H9 (cell line): ENCODE measurements around the gene GLB1L2. TPM values are rescaled to one million over a fixed set of nuclear protein-coding genes. Genes with fewer than 3 reads are reported as not detected.

Experiments
- DNase-seq: peaks from one replicate; pipeline ENCODE4 v3.0.0-alpha.2; 2017
- H2AFZ ChIP-seq: one replicate; pipeline ENCODE4 v1.6.1; 2013; ENCODE audit warnings: mild to moderate bottlenecking, low read length, control low read depth, moderate library complexity
- H2AK5ac ChIP-seq: 2 replicates; pipeline ENCODE4 v1.6.1; 2013; ENCODE audit warnings: low read length, control low read depth, mixed read lengths; ENCODE audit not compliant: insufficient read length
- H2BK120ac ChIP-seq: one replicate; pipeline ENCODE4 v1.6.1; 2013; ENCODE audit warnings: low read depth, mild to moderate bottlenecking, low read length, control low read depth, inconsistent platforms; ENCODE audit not compliant: poor library complexity, severe bottlenecking
- H2BK12ac ChIP-seq: 2 replicates; pipeline ENCODE4 v1.6.1; 2013; ENCODE audit warnings: low read length, control low read depth, mixed read lengths, low read depth; ENCODE audit not compliant: insufficient read length
- H2BK15ac ChIP-seq: 2 replicates; pipeline ENCODE4 v1.6.1; 2013; ENCODE audit warnings: low read depth, low read length, control low read depth
- H2BK20ac ChIP-seq: one replicate; pipeline ENCODE4 v1.6.1; 2013; ENCODE audit warnings: low read depth, mild to moderate bottlenecking, low read length, control low read depth, inconsistent platforms; ENCODE audit not compliant: poor library complexity, severe bottlenecking
- H2BK5ac ChIP-seq: 2 replicates; pipeline ENCODE4 v1.6.1; 2013; ENCODE audit warnings: low read length, control low read depth, mixed read lengths; ENCODE audit not compliant: insufficient read length
- H3K14ac ChIP-seq: 2 replicates; pipeline ENCODE4 v1.6.1; 2013; ENCODE audit warnings: low read length, control low read depth; ENCODE audit not compliant: insufficient read depth
- H3K18ac ChIP-seq: 2 replicates; pipeline ENCODE4 v1.6.1; 2013; ENCODE audit warnings: low read depth, mild to moderate bottlenecking, mixed read lengths, low read length, control low read depth; ENCODE audit not compliant: insufficient read length
- H3K23ac ChIP-seq: 2 replicates; pipeline ENCODE4 v1.6.1; 2013; ENCODE audit warnings: low read length, control low read depth, mixed read lengths, low read depth; ENCODE audit not compliant: insufficient read length
- H3K23me2 ChIP-seq: 2 replicates; pipeline ENCODE4 v1.6.1; 2013; ENCODE audit warnings: low read depth, mild to moderate bottlenecking, mixed read lengths, low read length, control low read depth; ENCODE audit not compliant: insufficient read length, poor library complexity, severe bottlenecking
- H3K27ac ChIP-seq: 2 replicates; pipeline ENCODE4 v1.5.1; 2013; ENCODE audit warnings: low read length, control low read depth, mixed read lengths, low read depth; ENCODE audit not compliant: insufficient read length
- H3K27me3 ChIP-seq: 2 replicates; pipeline ENCODE4 v1.6.1; 2013; ENCODE audit warnings: low read length, control low read depth, inconsistent platforms; ENCODE audit not compliant: insufficient read depth
- H3K4ac ChIP-seq: 2 replicates; pipeline ENCODE4 v1.6.1; 2013; ENCODE audit warnings: low read depth, mild to moderate bottlenecking, control low read depth, inconsistent platforms, low read length, moderate library complexity
- H3K4me1 ChIP-seq: 2 replicates; pipeline ENCODE4 v1.6.1; 2013; ENCODE audit warnings: low read length, control low read depth, inconsistent platforms; ENCODE audit not compliant: insufficient read depth
- H3K4me2 ChIP-seq: 2 replicates; pipeline ENCODE4 v1.6.1; 2013; ENCODE audit warnings: low read length, control low read depth, mixed read lengths; ENCODE audit not compliant: insufficient read length, insufficient read depth
- H3K56ac ChIP-seq: 2 replicates; pipeline ENCODE4 v1.6.1; 2013; ENCODE audit warnings: low read depth, mild to moderate bottlenecking, mixed read lengths, low read length, control low read depth; ENCODE audit not compliant: insufficient read length
- H3K79me1 ChIP-seq: 2 replicates; pipeline ENCODE4 v1.6.1; 2013; ENCODE audit warnings: low read depth, mild to moderate bottlenecking, moderate library complexity, low read length, control low read depth, inconsistent platforms; ENCODE audit not compliant: insufficient read depth, poor library complexity, severe bottlenecking
- H3K79me2 ChIP-seq: 2 replicates; pipeline ENCODE4 v1.6.1; 2013; ENCODE audit warnings: low read length, control low read depth, inconsistent platforms; ENCODE audit not compliant: insufficient read depth
- H3K9ac ChIP-seq: 2 replicates; pipeline ENCODE4 v1.6.1; 2013; ENCODE audit warnings: low read length, control low read depth, mixed read lengths; ENCODE audit not compliant: insufficient read length; ENCODE audit errors: extremely low read depth
- H3K9me3 ChIP-seq: one replicate; pipeline ENCODE4 v1.6.1; 2013; ENCODE audit warnings: low read depth, low read length, inconsistent platforms; ENCODE audit not compliant: control insufficient read depth
- H3T11ph ChIP-seq: one replicate; pipeline ENCODE4 v1.6.1; 2013; ENCODE audit warnings: mild to moderate bottlenecking, low read length, control low read depth, inconsistent platforms
- H4K20me1 ChIP-seq: one replicate; pipeline ENCODE4 v1.6.1; 2013; ENCODE audit not compliant: control insufficient read depth, insufficient read length, insufficient read depth
- H4K5ac ChIP-seq: 2 replicates; pipeline ENCODE4 v1.6.1; 2013; ENCODE audit warnings: low read depth, mild to moderate bottlenecking, mixed read lengths, low read length, control low read depth; ENCODE audit not compliant: insufficient read length
- H4K8ac ChIP-seq: replicated peaks from 2 replicates; pipeline ENCODE4 v1.6.1; 2013; ENCODE audit warnings: low read length, control low read depth, mixed read lengths, low read depth; ENCODE audit not compliant: insufficient read length
- H4K91ac ChIP-seq: 2 replicates; pipeline ENCODE4 v1.6.1; 2013; ENCODE audit warnings: low read depth, mild to moderate bottlenecking, moderate library complexity, mixed read lengths, low read length, control low read depth; ENCODE audit not compliant: insufficient read length
- H3K27ac Mint-ChIP-seq, 3 experiments: 2 replicates in 2 of 3; 3 replicates in 1 of 3; pipeline ENCODE4 v1.8.0; 2020 to 2021; ENCODE audit warnings: mixed read lengths in 3 of 3, mild to moderate bottlenecking in 1 of 3, moderate library complexity in 1 of 3
- H3K27me3 Mint-ChIP-seq: 2 replicates; pipeline ENCODE4 v1.8.0; 2021; ENCODE audit warnings: low read depth, mild to moderate bottlenecking, moderate library complexity, mixed read lengths
- H3K36me3 Mint-ChIP-seq, 3 experiments: 2 replicates in 2 of 3; 3 replicates in 1 of 3; pipeline ENCODE4 v1.8.0; 2020 to 2021; ENCODE audit warnings: low read depth in 3 of 3, mixed read lengths in 3 of 3; ENCODE audit not compliant: insufficient read depth in 1 of 3
- H3K4me1 Mint-ChIP-seq, 2 experiments: 2 replicates each; pipeline ENCODE4 v1.8.0; 2020; ENCODE audit warnings: mixed read lengths in 2 of 2
- H3K4me3 Mint-ChIP-seq, 2 experiments: 2 replicates in 1 of 2; 3 replicates in 1 of 2; pipeline ENCODE4 v1.8.0; 2020 to 2021; ENCODE audit warnings: mild to moderate bottlenecking in 2 of 2, mixed read lengths in 2 of 2, moderate library complexity in 1 of 2
- H3K9me3 Mint-ChIP-seq, 2 experiments: 2 replicates in 1 of 2; 3 replicates in 1 of 2; pipeline ENCODE4 v1.8.0; 2020; ENCODE audit warnings: mild to moderate bottlenecking in 2 of 2, mixed read lengths in 2 of 2, moderate library complexity in 1 of 2
- WGBS: extraction: QIAGEN DNeasy Blood & Tissue Kit; methylation state at CpG from one replicate; pipeline ENCODE4 v1.1.7; 2013; ENCODE audit warnings: missing lambda C conversion rate, low lambda C conversion rate, mixed read lengths; ENCODE audit not compliant: insufficient read length; ENCODE audit errors: extremely low coverage; 5-methylcytosine and 5-hydroxymethylcytosine counted together
- total RNA-seq: library from RNA; stranded (reverse); gene quantifications from 2 replicates; pipeline ENCODE4 v1.2.1, GENCODE V29; 2021
- TF ChIP-seq, protein P1 (sequence below): fragments of 200-600 bp; sonication (generic); conservative IDR thresholded peaks from 3 replicates; pipeline ENCODE4 v1.8.0; 2021; ENCODE audit warnings: antibody characterized with exemption, mild to moderate bottlenecking

GLB1L2 gene
- total RNA-seq, 1 experiment from 2014 or later = 2.4 TPM

DNA sequence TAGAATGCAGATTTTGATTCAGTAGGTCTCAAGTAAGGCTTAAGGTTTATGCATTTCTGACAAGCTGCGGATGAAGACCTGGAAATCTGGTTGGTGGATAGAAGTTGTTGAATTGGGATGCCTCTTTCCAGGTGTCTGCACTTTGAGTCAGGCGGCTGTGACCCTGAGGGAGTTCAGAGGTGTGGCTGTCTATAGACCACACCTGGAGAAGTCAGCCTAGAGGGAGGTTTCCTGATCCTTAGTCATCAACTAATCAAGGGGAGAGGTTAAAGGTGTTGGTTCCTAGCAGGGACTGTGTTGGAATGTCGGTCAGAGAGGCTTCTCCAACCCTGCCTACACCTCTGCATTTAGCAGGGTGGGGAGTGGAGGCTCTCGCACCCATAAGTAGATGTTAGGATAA lies 8.0 kb downstream of the GLB1L2 start:
- Histone ChIP-seq H4K20me1 (no peaks in the 10 kb centered on the region), H2AFZ (no peak overlapping the region), H2BK20ac (no peak overlapping the region), H3T11ph (no peak overlapping the region), H2AK5ac (no peak overlapping the region), H3K27me3 (no peaks in the 10 kb centered on the region), H3K18ac (no peak overlapping the region), H3K14ac (no peak overlapping the region), H4K5ac (no peak overlapping the region), H3K9ac (no peak overlapping the region), H3K79me1 (no peaks in the 10 kb centered on the region), H3K27ac (no peak overlapping the region), H2BK5ac (no peak overlapping the region), H2BK120ac (no peak overlapping the region), H3K4ac (no peak overlapping the region), H4K91ac (no peak overlapping the region), H3K79me2 (no peaks in the 10 kb centered on the region), H2BK15ac (no peak overlapping the region), H3K9me3 (no peaks in the 10 kb centered on the region), H3K23me2 (no peaks in the 10 kb centered on the region), H4K8ac (no peak overlapping the region), H2BK12ac (no peak overlapping the region), H3K23ac (no peak overlapping the region), H3K4me1 (no peaks in the 10 kb centered on the region), H3K56ac (no peak overlapping the region), H3K4me2 (no peak overlapping the region)
- TF ChIP-seq, protein P1, sequence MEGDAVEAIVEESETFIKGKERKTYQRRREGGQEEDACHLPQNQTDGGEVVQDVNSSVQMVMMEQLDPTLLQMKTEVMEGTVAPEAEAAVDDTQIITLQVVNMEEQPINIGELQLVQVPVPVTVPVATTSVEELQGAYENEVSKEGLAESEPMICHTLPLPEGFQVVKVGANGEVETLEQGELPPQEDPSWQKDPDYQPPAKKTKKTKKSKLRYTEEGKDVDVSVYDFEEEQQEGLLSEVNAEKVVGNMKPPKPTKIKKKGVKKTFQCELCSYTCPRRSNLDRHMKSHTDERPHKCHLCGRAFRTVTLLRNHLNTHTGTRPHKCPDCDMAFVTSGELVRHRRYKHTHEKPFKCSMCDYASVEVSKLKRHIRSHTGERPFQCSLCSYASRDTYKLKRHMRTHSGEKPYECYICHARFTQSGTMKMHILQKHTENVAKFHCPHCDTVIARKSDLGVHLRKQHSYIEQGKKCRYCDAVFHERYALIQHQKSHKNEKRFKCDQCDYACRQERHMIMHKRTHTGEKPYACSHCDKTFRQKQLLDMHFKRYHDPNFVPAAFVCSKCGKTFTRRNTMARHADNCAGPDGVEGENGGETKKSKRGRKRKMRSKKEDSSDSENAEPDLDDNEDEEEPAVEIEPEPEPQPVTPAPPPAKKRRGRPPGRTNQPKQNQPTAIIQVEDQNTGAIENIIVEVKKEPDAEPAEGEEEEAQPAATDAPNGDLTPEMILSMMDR = no peak
- DNase-seq = no peak
- no peaks in the 10 kb centered on the region for H3K36me3 Mint-ChIP-seq
- H3K27me3 Mint-ChIP-seq = peaks cover 27% of the 10 kb centered on the region
- no peaks in the 10 kb centered on the region for H3K4me1 Mint-ChIP-seq
- H3K4me3 Mint-ChIP-seq = no peak overlapping the region
- WGBS = no CpG with 5 or more reads among the region's 4 CpGs
- no peaks in the 10 kb centered on the region for H3K9me3 Mint-ChIP-seq
- no peak overlapping the region; a peak in 1 of 7 replicates for H3K27ac Mint-ChIP-seq
